ENCODE measurements around the gene FCF1. TPM values are rescaled to one million over a fixed set of nuclear protein-coding genes. Genes with fewer than 3 reads are reported as not detected.
"Not testable (repeated sequence)": the region's sequence is repeated elsewhere in the genome, so short reads cannot be mapped to it uniquely, and the experiment has no call there.

The FCF1 gene
- total RNA-seq, 1 donor from 2014 or later: 44.5 TPM

GRCh38 chr14:74754157-74754556 lies 41.2 kb downstream of the FCF1 start:
- Mint-ChIP-seq H3K27me3 (ENCODE audit: low read depth) (peaks cover 4% of the 10 kb centered on the region), H3K9me3 (peaks cover 16% of the 10 kb centered on the region), H3K36me3 (peaks cover 4% of the 10 kb centered on the region), H3K4me1 (no peaks in the 10 kb centered on the region), H3K4me3 (no peak overlapping the region), H3K27ac (no peak overlapping the region)
- no peak for TF ChIP-seq CTCF (IDR thresholded peaks at IDR 0.05; ENCODE audit: unreplicated experiment)
- DNase-seq (ENCODE audit: low spot score in 2 of 2, unreplicated experiment in 2 of 2): no peak

GRCh38 chr14:74754899-74755298 lies 42.0 kb downstream of the FCF1 start:
- H3K4me3 Mint-ChIP-seq: no peak overlapping the region
- TF ChIP-seq CTCF (IDR thresholded peaks at IDR 0.05; ENCODE audit: unreplicated experiment): no peak

DNA sequence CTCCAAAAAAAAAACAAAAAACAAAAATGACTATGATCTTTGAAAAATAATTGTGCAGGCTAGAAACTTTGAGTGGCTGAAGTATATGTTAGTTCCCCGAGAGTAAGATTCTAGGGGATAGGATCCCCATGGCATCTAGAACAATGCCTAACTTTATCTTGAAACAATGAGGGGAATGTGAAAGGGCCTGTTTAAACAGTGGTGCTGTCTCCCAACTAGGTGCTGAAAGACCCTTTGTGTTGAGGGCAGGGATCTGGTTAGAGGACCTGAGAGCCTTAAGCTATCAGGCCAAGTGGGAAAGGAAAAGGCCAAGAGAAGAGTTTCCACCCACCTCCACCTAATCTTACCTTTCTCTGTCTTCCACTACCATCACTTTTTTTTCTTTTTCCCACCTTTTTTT lies 43.4 kb downstream of the FCF1 start:
- H3K36me3 Mint-ChIP-seq: peaks cover 4% of the 10 kb centered on the region
- H3K4me1 Mint-ChIP-seq: no peaks in the 10 kb centered on the region
- H3K4me3 Mint-ChIP-seq: no peak overlapping the region
- H3K9me3 Mint-ChIP-seq: peaks cover 16% of the 10 kb centered on the region
- no peak overlapping the region for H3K27ac Mint-ChIP-seq
- peaks cover 7% of the 10 kb centered on the region for H3K27me3 Mint-ChIP-seq (ENCODE audit: low read depth)
- TF ChIP-seq CTCF (IDR thresholded peaks at IDR 0.05; ENCODE audit: unreplicated experiment): no peak
- no peak for DNase-seq (ENCODE audit: low spot score in 2 of 2, unreplicated experiment in 2 of 2)

More at GRCh38 chr14:74754899-74755298, 42.0 kb downstream of the FCF1 start:
- Mint-ChIP-seq H3K4me1 (no peaks in the 10 kb centered on the region), H3K27ac (no peak overlapping the region), H3K27me3 (ENCODE audit: low read depth) (peaks cover 5% of the 10 kb centered on the region), H3K9me3 (peaks cover 16% of the 10 kb centered on the region), H3K36me3 (peaks cover 4% of the 10 kb centered on the region)
- DNase-seq (ENCODE audit: low spot score in 2 of 2, unreplicated experiment in 2 of 2): no peak

- H3K9me3 Mint-ChIP-seq: not testable (repeated sequence)
These were observed 45.6 kb downstream of the FCF1 start for GRCh38 chr14:74758505-74758904.

GRCh38 chr14:74762917-74763802 lies 50.2 kb downstream of the FCF1 start, which contains the start of gene YLPM1:
YLPM1 (plus strand) TSS chr14:74763316; CDS start chr14:74763490, 174 bp downstream.
- DNase-seq (ENCODE audit: low spot score in 2 of 2, unreplicated experiment in 2 of 2): peak; percentile 79 to 92
- peaks cover 39% of the 10 kb centered on the region for H3K4me1 Mint-ChIP-seq
- H3K36me3 Mint-ChIP-seq: peaks cover 10% of the 10 kb centered on the region
- H3K27me3 Mint-ChIP-seq (ENCODE audit: low read depth): peaks cover 6% of the 10 kb centered on the region
- peak within 1 kb of the TSS; percentile 90 for H3K4me3 Mint-ChIP-seq
- H3K27ac Mint-ChIP-seq: peak within 1 kb of the TSS; percentile 96
- no peak for TF ChIP-seq CTCF (IDR thresholded peaks at IDR 0.05; ENCODE audit: unreplicated experiment)
- H3K9me3 Mint-ChIP-seq: no peaks in the 10 kb centered on the region

More at GRCh38 chr14:74758505-74758904, 45.6 kb downstream of the FCF1 start:
- not testable (repeated sequence) for H3K36me3 Mint-ChIP-seq; DNase-seq (ENCODE audit: low spot score in 2 of 2, unreplicated experiment in 2 of 2); H3K27me3 Mint-ChIP-seq (ENCODE audit: low read depth); H3K4me1 Mint-ChIP-seq; H3K4me3 Mint-ChIP-seq; H3K27ac Mint-ChIP-seq

DNA sequence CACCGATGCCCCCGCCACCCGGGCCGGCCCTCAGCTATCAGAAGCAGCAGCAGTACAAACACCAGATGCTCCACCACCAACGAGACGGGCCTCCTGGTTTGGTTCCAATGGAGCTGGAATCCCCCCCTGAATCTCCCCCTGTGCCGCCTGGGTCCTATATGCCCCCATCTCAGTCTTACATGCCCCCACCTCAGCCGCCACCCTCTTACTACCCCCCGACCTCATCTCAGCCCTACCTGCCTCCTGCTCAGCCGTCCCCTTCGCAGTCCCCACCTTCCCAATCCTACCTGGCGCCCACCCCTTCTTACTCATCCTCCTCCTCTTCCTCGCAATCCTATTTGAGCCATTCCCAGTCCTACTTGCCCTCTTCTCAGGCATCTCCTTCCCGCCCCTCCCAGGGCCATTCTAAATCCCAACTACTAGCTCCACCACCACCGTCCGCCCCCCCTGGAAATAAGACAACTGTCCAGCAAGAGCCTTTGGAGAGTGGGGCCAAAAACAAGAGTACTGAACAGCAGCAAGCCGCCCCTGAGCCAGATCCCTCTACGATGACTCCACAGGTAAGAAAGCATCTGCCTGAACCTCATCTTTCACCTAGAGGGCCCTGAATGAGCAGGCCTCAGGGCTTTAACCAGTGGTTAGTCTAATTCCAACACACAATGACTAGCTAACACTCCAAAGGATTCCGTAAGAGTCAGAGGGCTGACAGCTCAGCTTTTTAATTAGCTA lies 51.0 kb downstream of the FCF1 start:
- H3K27ac Mint-ChIP-seq: peak overlapping the region; percentile 96

More for the DNA sequence above, 51.0 kb downstream of the FCF1 start:
- H3K4me1 Mint-ChIP-seq: peaks cover 39% of the 10 kb centered on the region
- H3K27me3 Mint-ChIP-seq (ENCODE audit: low read depth): peaks cover 5% of the 10 kb centered on the region
- peaks cover 13% of the 10 kb centered on the region for H3K36me3 Mint-ChIP-seq
- no peak for TF ChIP-seq CTCF (IDR thresholded peaks at IDR 0.05; ENCODE audit: unreplicated experiment)
- no peak for DNase-seq (ENCODE audit: low spot score in 2 of 2, unreplicated experiment in 2 of 2)
- peak overlapping the region; percentile 90 for H3K4me3 Mint-ChIP-seq
- H3K9me3 Mint-ChIP-seq: no peaks in the 10 kb centered on the region

All from mesothelial cell of epicardium (in vitro differentiated cells).